Left lobe of liver (tissue), 2 donors: Measurements from ENCODE around the gene WDR53. TPM values are rescaled to one million over a fixed set of nuclear protein-coding genes. Genes with fewer than 3 reads are reported as not detected.
"Not testable (repeated sequence)": the region's sequence is repeated elsewhere in the genome, so short reads cannot be mapped to it uniquely, and the experiment has no call there.

Source experiments
- ATAC-seq: fragments of 200-7000 bp; cut with Tn5 transposase; one replicate; pipeline ENCODE4 v1.9.1; 2020; ENCODE audit warnings: mild to moderate bottlenecking, moderate library complexity
- DNase-seq: peaks from one replicate; pipeline ENCODE4 v3.0.0-alpha.2; 2020; ENCODE audit warnings: low spot score
- total RNA-seq: library from RNA; stranded (reverse); gene quantifications from one replicate; pipeline ENCODE4 v1.2.1, GENCODE V29; 2021
- donor health status: DM: no; HTN: no; CAD: no; lungs with moderate emphysema.
- donor health status: DM: no; HTN: yes; CAD: no.

Gene WDR53
- total RNA-seq, 1 donor from 2014 or later = 5.1 TPM

DNA sequence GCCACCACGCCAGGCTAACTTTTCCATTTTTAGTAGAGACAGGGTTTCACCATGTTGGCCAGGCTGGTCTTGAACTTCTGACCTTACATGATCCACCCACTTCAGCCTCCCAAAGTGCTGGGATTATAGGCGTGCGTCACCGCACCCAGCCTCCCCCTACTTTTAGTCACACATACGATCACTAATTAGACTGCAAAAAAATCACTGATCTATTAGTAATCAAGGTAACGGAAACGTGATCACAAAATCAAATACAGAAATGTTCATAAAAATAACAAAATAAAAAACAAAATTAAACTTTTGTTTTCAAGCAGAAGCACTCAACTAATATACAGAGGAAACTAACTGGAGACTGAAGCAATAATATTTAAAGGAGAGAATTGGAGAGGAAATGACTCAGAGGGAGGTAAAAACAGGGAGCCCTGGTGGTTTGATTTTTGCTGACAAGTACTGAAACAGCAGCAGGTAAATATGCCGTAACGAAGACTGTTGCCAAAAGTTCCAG lies 4.6 kb downstream of the WDR53 start:
- ATAC-seq (no peak), DNase-seq (no peak)

- ATAC-seq (no peak), DNase-seq (no peak)
These were observed 8.5 kb downstream of the WDR53 start for GRCh38 chr3:196559826-196560225.

- no peak for DNase-seq
These were observed 9.9 kb downstream of the WDR53 start for GRCh38 chr3:196558476-196558875.

DNA sequence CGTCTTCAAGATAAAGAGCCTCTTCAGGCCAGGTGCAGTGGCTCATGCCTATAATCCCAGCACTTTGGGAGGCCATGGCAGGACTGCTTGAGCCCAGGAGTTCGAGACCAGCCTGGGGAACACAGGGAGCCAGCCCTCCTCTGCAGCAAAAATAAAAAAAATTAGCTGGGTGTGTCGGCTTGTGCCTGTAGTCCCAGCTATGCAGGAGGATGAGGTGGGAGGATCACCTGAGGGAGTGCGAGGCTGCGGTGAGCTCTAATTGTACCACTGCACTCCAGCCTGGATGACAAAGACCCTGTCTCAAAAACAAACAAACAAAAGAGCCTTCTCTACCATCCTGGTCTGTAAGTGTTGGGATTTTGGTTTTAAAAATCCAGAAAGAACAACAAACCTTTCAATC lies 11.1 kb downstream of the WDR53 start:
- DNase-seq (no peak), ATAC-seq (no peak)

More at GRCh38 chr3:196558476-196558875, 9.9 kb downstream of the WDR53 start:
- ATAC-seq = no peak

- DNase-seq (no peak), ATAC-seq (no peak)
These were observed 13.1 kb downstream of the WDR53 start for GRCh38 chr3:196555295-196555694.

- DNase-seq (no peak), ATAC-seq (no peak)
These were observed 14.1 kb downstream of the WDR53 start for GRCh38 chr3:196554205-196554604.

- DNase-seq (no peak), ATAC-seq (no peak)
These were observed 14.8 kb downstream of the WDR53 start for GRCh38 chr3:196553551-196553950.

DNA sequence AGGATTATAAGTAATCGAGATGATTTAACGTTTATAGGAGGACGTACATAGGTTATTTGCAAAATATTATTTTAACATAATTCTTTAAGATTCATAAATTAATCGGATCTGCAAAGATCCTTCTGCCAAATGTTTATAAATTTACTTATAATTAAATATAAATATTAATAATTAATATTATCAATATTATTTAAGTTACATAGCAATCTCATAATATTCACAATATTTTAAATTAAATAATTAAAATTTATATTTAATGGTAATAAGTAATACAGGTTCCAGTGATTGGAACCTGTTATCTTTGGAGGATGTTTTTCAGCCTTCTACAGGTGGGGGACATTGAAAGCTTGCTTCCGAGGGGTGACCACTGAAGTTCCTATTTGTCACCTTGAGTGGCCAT lies 16.1 kb downstream of the WDR53 start:
- ATAC-seq = no peak

GRCh38 chr3:196550172-196550571 lies 18.2 kb downstream of the WDR53 start:
- ATAC-seq, DNase-seq: not testable (repeated sequence)

More for the DNA sequence above, 16.1 kb downstream of the WDR53 start:
- DNase-seq = no peak

GRCh38 chr3:196549312-196549711 lies 19.0 kb downstream of the WDR53 start:
- not testable (repeated sequence) for ATAC-seq, DNase-seq

GRCh38 chr3:196547067-196547466 lies 21.3 kb downstream of the WDR53 start:
- ATAC-seq (no peak), DNase-seq (no peak)

GRCh38 chr3:196546537-196546936 lies 21.8 kb downstream of the WDR53 start:
- DNase-seq = no peak
- peak; percentile 97 for ATAC-seq

DNA sequence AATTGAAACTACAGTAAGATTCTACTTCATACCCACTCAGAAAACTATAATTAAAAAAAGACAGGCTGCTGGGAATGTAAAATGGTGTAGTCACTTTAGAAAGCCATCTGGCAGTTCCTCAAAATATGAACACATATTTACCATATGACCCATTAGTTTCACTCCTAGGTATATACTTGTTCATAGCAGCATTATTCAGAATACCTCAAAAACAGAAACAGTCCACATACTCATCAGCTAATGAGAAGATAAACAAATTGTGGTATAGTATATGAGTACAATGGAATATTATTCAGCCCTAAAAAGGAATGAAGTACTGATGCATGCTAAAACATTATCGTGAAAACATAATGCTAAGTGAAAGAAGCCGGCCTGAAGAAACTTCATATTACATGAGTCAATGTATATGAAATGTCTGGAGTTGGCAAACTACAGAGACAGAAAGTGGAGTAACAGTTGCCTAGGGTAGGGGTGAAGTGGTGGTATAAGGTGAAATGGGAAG lies 23.8 kb downstream of the WDR53 start:
- ATAC-seq (no peak), DNase-seq (no peak)

- no peak for DNase-seq
- ATAC-seq = no peak
These were observed 26.5 kb downstream of the WDR53 start for GRCh38 chr3:196541684-196542445.

DNA sequence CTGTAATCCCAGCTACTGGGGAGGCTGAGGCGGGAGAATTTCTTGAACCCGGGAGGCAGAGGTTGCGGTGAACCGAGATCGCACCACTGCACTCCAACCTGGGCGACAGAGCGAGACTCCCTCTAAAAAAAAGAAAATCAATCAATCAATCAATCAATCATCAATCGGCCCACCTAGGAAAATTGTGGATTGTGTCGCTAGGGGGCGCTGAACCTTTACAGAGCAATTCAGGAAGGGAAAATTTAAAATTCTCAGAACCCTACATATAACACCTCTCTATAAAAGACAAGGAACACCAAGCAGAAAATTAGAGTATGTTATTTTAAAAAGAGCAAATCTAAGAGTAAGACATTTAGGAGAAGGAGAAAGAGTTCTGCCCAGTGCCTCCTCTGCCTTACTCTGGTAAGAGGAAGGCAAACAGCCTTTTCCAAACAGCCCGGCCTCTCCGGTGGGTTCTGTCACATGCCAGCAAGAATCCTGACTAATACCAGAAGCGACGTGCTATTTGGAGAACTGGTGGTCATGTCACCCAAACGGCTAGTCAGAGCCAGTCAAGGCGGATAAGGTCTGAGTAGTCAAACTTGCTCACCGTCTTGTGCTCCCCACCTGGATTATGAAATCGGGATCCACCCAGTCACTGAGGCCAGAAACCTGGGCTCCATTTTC lies 30.9 kb downstream of the WDR53 start:
- DNase-seq (no peak), ATAC-seq (no peak)

- ATAC-seq = no peak
- DNase-seq = no peak
These were observed 35.1 kb downstream of the WDR53 start for GRCh38 chr3:196533260-196533681.

DNA sequence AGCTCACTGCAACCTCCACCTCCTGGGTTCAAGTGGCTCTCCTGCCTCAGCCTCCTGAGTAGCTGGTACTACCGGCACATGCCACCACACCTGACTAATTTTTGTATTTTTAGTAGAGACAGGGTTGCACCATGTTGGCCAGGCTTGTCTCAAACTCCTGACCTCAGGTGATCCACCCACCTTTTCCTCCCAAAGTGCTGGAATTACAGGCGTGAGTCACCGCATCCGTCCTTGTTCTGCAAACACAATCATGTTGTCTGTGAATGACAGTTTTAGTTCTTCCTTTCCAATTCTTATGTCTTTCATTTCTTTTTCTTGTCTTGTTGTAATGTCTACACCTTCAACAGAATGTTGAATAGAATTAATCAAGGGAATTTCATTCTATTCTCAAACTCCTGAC lies 36.9 kb downstream of the WDR53 start:
- no peak for ATAC-seq
- DNase-seq = no peak

DNA sequence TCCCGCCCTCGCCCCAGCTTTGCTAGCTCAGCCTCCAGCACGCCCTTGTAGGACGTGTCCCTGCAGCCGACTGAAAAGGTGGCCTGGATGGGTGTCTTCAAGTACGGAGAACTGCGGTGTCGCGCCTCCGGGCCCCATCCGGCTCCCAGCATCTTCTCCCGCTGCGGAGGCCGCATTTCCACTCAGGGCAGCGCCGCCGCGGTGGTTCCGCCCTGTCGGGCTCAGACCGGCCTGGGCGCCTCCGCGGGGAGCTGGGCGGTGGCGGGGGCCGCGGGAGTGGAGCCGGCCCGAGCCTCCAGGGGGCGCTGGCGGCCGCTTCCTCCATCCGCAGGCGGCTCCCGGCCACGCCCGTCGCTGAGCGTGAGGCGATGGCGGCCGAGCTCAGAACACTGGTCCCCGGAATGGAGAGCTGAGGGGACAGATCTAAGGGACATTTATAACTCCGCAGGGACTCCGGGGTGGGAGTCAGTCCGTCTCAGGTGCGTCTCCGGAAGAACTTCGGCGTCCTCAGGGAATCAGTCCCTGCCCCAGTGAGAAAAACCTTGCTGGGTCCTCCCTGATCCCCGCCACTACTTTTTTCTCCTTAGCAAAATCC lies 39.6 kb downstream of the WDR53 start:
- ATAC-seq (peak; percentile 76), DNase-seq (peak; percentile 52)

DNA sequence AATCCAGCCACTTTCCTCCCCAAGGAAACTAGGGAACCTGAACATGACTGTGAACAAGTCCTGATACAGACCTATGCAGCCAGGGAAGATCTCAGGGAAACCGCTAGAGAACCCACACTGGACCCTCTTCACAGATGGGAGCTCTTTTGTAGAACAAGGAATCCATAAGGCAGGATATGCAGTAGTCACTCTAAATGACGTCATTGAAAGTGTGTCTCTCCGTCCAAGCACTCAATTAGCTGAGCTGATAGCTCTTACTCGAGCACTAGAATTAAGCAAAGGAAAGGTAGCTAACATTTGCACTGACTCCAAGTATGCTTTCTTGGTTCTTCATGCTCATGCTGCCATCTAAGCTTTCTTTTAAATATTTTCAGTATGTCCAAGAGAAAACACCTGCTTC lies 43.2 kb downstream of the WDR53 start:
- ATAC-seq (no peak), DNase-seq (no peak)

DNA sequence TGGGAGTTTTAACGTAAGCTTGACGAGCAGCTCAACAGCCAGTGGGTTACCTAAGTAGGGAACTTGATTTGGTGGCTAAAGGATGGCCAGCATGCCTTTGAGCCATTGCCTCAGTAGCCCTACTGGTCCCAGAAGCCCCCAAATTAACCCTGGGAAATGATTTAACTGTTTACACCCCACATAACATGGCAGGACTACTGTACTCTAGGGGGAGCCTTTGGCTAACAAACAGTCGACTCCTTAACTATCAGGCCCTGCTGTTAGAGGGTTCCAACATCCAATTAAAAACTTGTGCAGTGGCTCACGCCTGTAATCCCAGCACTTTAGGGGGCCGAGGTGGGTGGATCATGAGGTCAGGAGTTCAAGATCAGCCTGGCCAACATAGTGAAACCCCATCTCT lies 43.8 kb downstream of the WDR53 start:
- ATAC-seq = no peak
- DNase-seq = no peak

GRCh38 chr3:196523841-196524240 lies 44.5 kb downstream of the WDR53 start:
- ATAC-seq = no peak

GRCh38 chr3:196521291-196521690 lies 47.1 kb downstream of the WDR53 start:
- not testable (repeated sequence) for DNase-seq, ATAC-seq

More at GRCh38 chr3:196523841-196524240, 44.5 kb downstream of the WDR53 start:
- DNase-seq = no peak
